A549 (cell line): ENCODE data around the gene BRAT1. TPM values are rescaled to one million over a fixed set of nuclear protein-coding genes. Genes with fewer than 3 reads are reported as not detected.
"Not testable (repeated sequence)": the region's sequence is repeated elsewhere in the genome, so short reads cannot be mapped to it uniquely, and the experiment has no call there.

Source experiments
- ATAC-seq, 2 experiments: fragments of 200-7000 bp in 1 of 2; fragments of >200 bp in 1 of 2; cut with Nextera tagmentation in 1 of 2; cut with Tn5 transposase in 1 of 2; 3 replicates each; pipeline versions ENCODE4 v1.8.0 to v1.9.1; 2018 to 2020; ENCODE audit warnings: mild to moderate bottlenecking in 1 of 2, moderate library complexity in 1 of 2
- CTCF ChIA-PET: fragments of 300-600 bp; sonication (Branson Sonifier 250); formaldehyde crosslinking; extraction: SDS; loops from one replicate; lab custom pipeline; 2021; ENCODE audit warnings: antibody characterized with exemption, inconsistent platforms; lab: Yijun Ruan, JAX
- POLR2A ChIA-PET: fragments of 350-600 bp; formaldehyde crosslinking; extraction: SDS; loops from one replicate; lab custom pipeline; 2021; ENCODE audit warnings: antibody characterized with exemption, inconsistent platforms; lab: Yijun Ruan, JAX
- DNase-seq, 2 experiments: peaks; one replicate each; pipeline versions ENCODE4 v3.0.0 to v3.0.0-alpha.2; 2011 to 2016; ENCODE audit warnings: low read depth in 1 of 2, low spot score in 1 of 2
- FAIRE-seq: peaks from 2 replicates; lab custom pipeline; 2011; peaks lifted over from hg19 to GRCh38; lab: Jason Lieb, UNC
- H3K27ac ChIP-seq, 2 experiments: fragments of >200 bp; sonication (Bioruptor Twin); formaldehyde crosslinking; 3 replicates each; pipeline ENCODE4 v1.5.1; 2016 to 2017
- H3K4me1 ChIP-seq: fragments of >200 bp; sonication (Bioruptor Twin); formaldehyde crosslinking; 3 replicates; pipeline ENCODE4 v1.6.1; 2016
- H3K4me2 ChIP-seq: fragments of >200 bp; sonication (Bioruptor Twin); formaldehyde crosslinking; 3 replicates; pipeline ENCODE4 v1.6.1; 2016
- H3K4me3 ChIP-seq: fragments of >200 bp; sonication (Bioruptor Twin); formaldehyde crosslinking; 3 replicates; pipeline ENCODE4 v1.5.1; 2016
- H3K9me3 ChIP-seq: fragments of >200 bp; sonication (Bioruptor Twin); formaldehyde crosslinking; 3 replicates; pipeline ENCODE4 v1.6.1; 2016
- ATOH8 ChIP-seq: fragments of 250-450 bp; sonication (Bioruptor Pico); IDR thresholded peaks from 2 replicates; pipeline ENCODE4 v1.5.0; 2020; ENCODE audit warnings: low read depth, mild to moderate bottlenecking, moderate library complexity
- BCL3 ChIP-seq: fragments of >200 bp; sonication (Bioruptor Twin); formaldehyde crosslinking; IDR thresholded peaks from 3 replicates; pipeline ENCODE4 v1.6.1; 2016
- BHLHE40 ChIP-seq: IDR thresholded peaks from 2 replicates; pipeline ENCODE4 v1.6.1; 2012; ENCODE audit warnings: low read depth, low read length, inconsistent platforms
- CEBPB ChIP-seq, 2 experiments: fragments of >200 bp in 1 of 2; sonication (Bioruptor Twin) in 1 of 2; formaldehyde crosslinking in 1 of 2; IDR thresholded peaks; 2 replicates each; pipeline ENCODE4 v1.6.1; 2012 to 2016
- E2F6 ChIP-seq: IDR thresholded peaks from 2 replicates; pipeline ENCODE4 v1.6.1; 2012; ENCODE audit warnings: low read depth, borderline replicate concordance
- EHMT2 ChIP-seq: fragments of 200-600 bp; sonication (generic); IDR thresholded peaks from 2 replicates; pipeline ENCODE4 v1.6.1; 2016; ENCODE audit warnings: antibody characterized with exemption, low read depth, mild to moderate bottlenecking, moderate library complexity
- ESRRA ChIP-seq: fragments of 150-350 bp; IDR thresholded peaks from 2 replicates; pipeline ENCODE4 v1.6.1; 2014; ENCODE audit warnings: mild to moderate bottlenecking, low read length, borderline replicate concordance
- FOSB ChIP-seq: fragments of 250-450 bp; sonication (Bioruptor Pico); IDR thresholded peaks from 2 replicates; pipeline ENCODE4 v1.5.0; 2020; ENCODE audit warnings: mild to moderate bottlenecking, moderate library complexity
- HDAC2 ChIP-seq: fragments of 200-600 bp; sonication (generic); IDR thresholded peaks from 2 replicates; pipeline ENCODE4 v1.6.1; 2016
- HMGXB4 ChIP-seq: fragments of 250-450 bp; sonication (Bioruptor Pico); IDR thresholded peaks from 2 replicates; pipeline ENCODE4 v1.5.0; 2021; ENCODE audit warnings: mild to moderate bottlenecking, moderate library complexity, borderline replicate concordance
- HOXA7 ChIP-seq: fragments of 250-450 bp; sonication (Bioruptor Pico); IDR thresholded peaks from 2 replicates; pipeline ENCODE4 v1.5.0; 2020; ENCODE audit warnings: mild to moderate bottlenecking, moderate library complexity
- HOXB13 ChIP-seq: fragments of 250-450 bp; sonication (Bioruptor Pico); IDR thresholded peaks from 2 replicates; pipeline ENCODE4 v1.5.0; 2020; ENCODE audit warnings: low read depth, mild to moderate bottlenecking, moderate library complexity
- MAFK ChIP-seq: fragments of 450-650 bp; IDR thresholded peaks from 2 replicates; pipeline ENCODE4 v1.6.1; 2014; ENCODE audit not compliant: partially characterized antibody
- PBX3 ChIP-seq: IDR thresholded peaks from 2 replicates; pipeline ENCODE4 v1.6.1; 2012
- PHF8 ChIP-seq: fragments of 200-600 bp; sonication (generic); IDR thresholded peaks from 2 replicates; pipeline ENCODE4 v1.6.1; 2016; ENCODE audit warnings: low read depth, mild to moderate bottlenecking, antibody characterized with exemption, moderate library complexity, borderline replicate concordance
- POLR2A ChIP-seq: IDR thresholded peaks from 2 replicates; pipeline ENCODE4 v1.6.1; 2012; ENCODE audit warnings: mild to moderate bottlenecking, low read length
- RAD21 ChIP-seq, 2 experiments: fragments of >200 bp in 1 of 2; sonication (Bioruptor Twin) in 1 of 2; formaldehyde crosslinking in 1 of 2; IDR thresholded peaks in 1 of 2; conservative IDR thresholded peaks in 1 of 2; 2 replicates in 1 of 2; 3 replicates in 1 of 2; pipeline ENCODE4 v1.6.1; 2012 to 2018; ENCODE audit warnings: inconsistent platforms in 1 of 2
- RARB ChIP-seq: fragments of 250-450 bp; sonication (Bioruptor Pico); IDR thresholded peaks from 2 replicates; pipeline ENCODE4 v1.8.0; 2021; ENCODE audit warnings: mild to moderate bottlenecking, moderate library complexity
- SREBF2 ChIP-seq: fragments of 450-650 bp; IDR thresholded peaks from 2 replicates; pipeline ENCODE4 v1.6.1; 2014; ENCODE audit warnings: mild to moderate bottlenecking, moderate library complexity
- TFCP2L1 ChIP-seq: fragments of 250-450 bp; sonication (Bioruptor Pico); IDR thresholded peaks from 2 replicates; pipeline ENCODE4 v1.5.0; 2021; ENCODE audit warnings: mild to moderate bottlenecking
- USF2 ChIP-seq: fragments of 450-650 bp; IDR thresholded peaks from 2 replicates; pipeline ENCODE4 v1.6.1; 2014; ENCODE audit warnings: antibody characterized with exemption
- ZSCAN20 ChIP-seq: fragments of 250-450 bp; sonication (Bioruptor Pico); IDR thresholded peaks from 2 replicates; pipeline ENCODE4 v1.8.0; 2022; ENCODE audit warnings: mild to moderate bottlenecking, moderate library complexity
- WGBS: methylation state at CpG from one replicate; pipeline ENCODE4 v1.1.6; 2017; ENCODE audit errors: missing lambda C conversion rate; 5-methylcytosine and 5-hydroxymethylcytosine counted together
- polyA plus RNA-seq, 4 experiments: library from polyadenylated mRNA; depleted of rRNA in 3 of 4; stranded (reverse); fragments of >200 nt; fragmentation: RNase III in 1 of 4; extraction: RNeasy Plus Mini Kit Qiagen cat#74134 plus additional on column Dnase treatment in 1 of 4; gene quantifications; 2 replicates in 3 of 4; 3 replicates in 1 of 4; pipeline ENCODE4 v1.2.3, GENCODE V29; 2011 to 2017

BRAT1 gene
- polyA plus RNA-seq, 2 of the 4 experiments (the other 2 are of a cell fraction), result 11.9 to 25.6 TPM

GRCh38 chr7:2594599-2594998, 39.3 kb upstream of the BRAT1 start (continued):
- TF ChIP-seq PBX3 (no peak), RAD21 (conservative IDR thresholded peaks at IDR 0.05 in 1 of 2, IDR thresholded peaks at IDR 0.05 in 1 of 2) (no peak), HOXB13 (no peak), CEBPB (IDR thresholded peaks at IDR 0.05) (no peak)
- TF ChIP-seq, all 56 proteins: peak for 0

- Histone ChIP-seq H3K4me1 (no peaks in the 10 kb centered on the region), H3K4me2 (no peak overlapping the region), H3K9me3 (no peaks in the 10 kb centered on the region), H3K27ac (no peak overlapping the region), H3K4me3 (no peak overlapping the region)
- ChIA-PET CTCF (interaction anchor here (0.6 kb wide), 1 partner anchor 116 kb away, joined by 3 read pairs; no protein-coding TSS in a partner anchor), POLR2A (no interaction called here)
- DNase-seq, result no peak
- WGBS, result 94% methylated on average over 37 of the region's 38 CpGs
- FAIRE-seq, result no peak
- no peak for ATAC-seq
- TF ChIP-seq POLR2A, result no peak
- no peak for TF ChIP-seq MAFK
- TF ChIP-seq USF2, result no peak
- no peak for TF ChIP-seq BHLHE40
- no peak for TF ChIP-seq RAD21 (conservative IDR thresholded peaks at IDR 0.05 in 1 of 2, IDR thresholded peaks at IDR 0.05 in 1 of 2)
- TF ChIP-seq RARB (CRISPR knock-in tag), result no peak
- no peak for TF ChIP-seq TFCP2L1
- no peak for TF ChIP-seq FOSB
- no peak for TF ChIP-seq SREBF2
- TF ChIP-seq ATOH8 (CRISPR knock-in tag), result no peak
- no peak for TF ChIP-seq BCL3
- TF ChIP-seq HOXA7 (CRISPR knock-in tag), result no peak
- no peak for TF ChIP-seq PHF8
- TF ChIP-seq ESRRA, result no peak
- no peak for TF ChIP-seq HMGXB4 (CRISPR knock-in tag)
- TF ChIP-seq, all 56 proteins: peak for 0
Observed at GRCh38 chr7:2593036-2593727, 37.9 kb upstream of the BRAT1 start.

- no peak for FAIRE-seq
- no peak; a peak in 2 of 6 replicates for ATAC-seq
- CTCF ChIA-PET, result no interaction called here
- H3K9me3 ChIP-seq, result no peaks in the 10 kb centered on the region
- H3K27ac ChIP-seq, result no peak overlapping the region
- POLR2A ChIA-PET, result no interaction called here
- no peak for DNase-seq
- no peaks in the 10 kb centered on the region for H3K4me1 ChIP-seq
- H3K4me3 ChIP-seq, result no peak overlapping the region
- 94% methylated on average over 13 of the region's 23 CpGs for WGBS
- no peak overlapping the region for H3K4me2 ChIP-seq
- no peak for TF ChIP-seq ZSCAN20 (CRISPR knock-in tag)
- no peak for TF ChIP-seq EHMT2
- no peak for TF ChIP-seq RAD21 (conservative IDR thresholded peaks at IDR 0.05 in 1 of 2, IDR thresholded peaks at IDR 0.05 in 1 of 2)
- no peak for TF ChIP-seq E2F6
- no peak for TF ChIP-seq HDAC2
- TF ChIP-seq USF2, result no peak
- TF ChIP-seq, all 56 proteins: peak for 0
Observed at GRCh38 chr7:2592375-2592865, 37.1 kb upstream of the BRAT1 start.

- H3K4me3 ChIP-seq, H3K27ac ChIP-seq, H3K9me3 ChIP-seq, H3K4me2 ChIP-seq, FAIRE-seq, H3K4me1 ChIP-seq, ATAC-seq, POLR2A ChIA-PET, DNase-seq: not testable (repeated sequence)
- CTCF ChIA-PET, result interaction anchor here (0.6 to 1.6 kb wide), 6 partner anchors 29 to 1344 kb away, joined by 3 to 4 read pairs (median 4); partner anchors contain the start of gene GRIFIN
- WGBS, result 95% methylated on average over 13 of the region's 15 CpGs
Observed at GRCh38 chr7:2589941-2590340, 34.6 kb upstream of the BRAT1 start.
